ENCODE data around the gene GAS1.

Gene GAS1

GRCh38 chr9:86938780-86939179, 8.5 kb downstream of the GAS1 start:
- DNase-seq (ENCODE audit: low read depth), result no peak
- H3K4me3 ChIP-seq (ENCODE audit: low read depth, low read length), result no peak overlapping the region
- no peak for TF ChIP-seq CTCF (IDR thresholded peaks at IDR 0.05; ENCODE audit: low read depth, low read length, missing control alignments)

GRCh38 chr9:86926145-86926544, 21.2 kb downstream of the GAS1 start:
- TF ChIP-seq CTCF (IDR thresholded peaks at IDR 0.05; ENCODE audit: low read depth, low read length, missing control alignments), result no peak
- no peak for DNase-seq (ENCODE audit: low read depth)
- no peak overlapping the region for H3K4me3 ChIP-seq (ENCODE audit: low read depth, low read length)

GRCh38 chr9:86925686-86926085, 21.6 kb downstream of the GAS1 start:
- H3K4me3 ChIP-seq (ENCODE audit: low read depth, low read length), result no peak overlapping the region
- TF ChIP-seq CTCF (IDR thresholded peaks at IDR 0.05; ENCODE audit: low read depth, low read length, missing control alignments), result no peak
- no peak for DNase-seq (ENCODE audit: low read depth)

- no peak overlapping the region for H3K4me3 ChIP-seq (ENCODE audit: low read depth, low read length)
- no peak for TF ChIP-seq CTCF (IDR thresholded peaks at IDR 0.05; ENCODE audit: low read depth, low read length, missing control alignments)
- no peak for DNase-seq (ENCODE audit: low read depth)
These were observed 23.1 kb downstream of the GAS1 start for GRCh38 chr9:86924206-86924605.

GRCh38 chr9:86921151-86921923, 26.0 kb downstream of the GAS1 start:
- H3K4me3 ChIP-seq (ENCODE audit: low read depth, low read length), result no peak overlapping the region
- no peak for DNase-seq (ENCODE audit: low read depth)
- TF ChIP-seq CTCF (IDR thresholded peaks at IDR 0.05; ENCODE audit: low read depth, low read length, missing control alignments), result no peak

GRCh38 chr9:86918556-86918955, 28.8 kb downstream of the GAS1 start:
- TF ChIP-seq CTCF (IDR thresholded peaks at IDR 0.05; ENCODE audit: low read depth, low read length, missing control alignments), result no peak
- DNase-seq (ENCODE audit: low read depth), result no peak
- H3K4me3 ChIP-seq (ENCODE audit: low read depth, low read length), result no peak overlapping the region

GRCh38 chr9:86912210-86912609, 35.1 kb downstream of the GAS1 start:
- no peak overlapping the region for H3K4me3 ChIP-seq (ENCODE audit: low read depth, low read length)
- DNase-seq (ENCODE audit: low read depth), result no peak
- TF ChIP-seq CTCF (IDR thresholded peaks at IDR 0.05; ENCODE audit: low read depth, low read length, missing control alignments), result no peak

Measured in GM12864 (cell line).